ENCODE results near the gene EFNA3. TPM values are rescaled to one million over a fixed set of nuclear protein-coding genes. Genes with fewer than 3 reads are reported as not detected.

EFNA3 gene
- polyA plus RNA-seq, 3 donors from 2014 or later, result 0.70 to 2.3 (median 0.94) TPM

DNA sequence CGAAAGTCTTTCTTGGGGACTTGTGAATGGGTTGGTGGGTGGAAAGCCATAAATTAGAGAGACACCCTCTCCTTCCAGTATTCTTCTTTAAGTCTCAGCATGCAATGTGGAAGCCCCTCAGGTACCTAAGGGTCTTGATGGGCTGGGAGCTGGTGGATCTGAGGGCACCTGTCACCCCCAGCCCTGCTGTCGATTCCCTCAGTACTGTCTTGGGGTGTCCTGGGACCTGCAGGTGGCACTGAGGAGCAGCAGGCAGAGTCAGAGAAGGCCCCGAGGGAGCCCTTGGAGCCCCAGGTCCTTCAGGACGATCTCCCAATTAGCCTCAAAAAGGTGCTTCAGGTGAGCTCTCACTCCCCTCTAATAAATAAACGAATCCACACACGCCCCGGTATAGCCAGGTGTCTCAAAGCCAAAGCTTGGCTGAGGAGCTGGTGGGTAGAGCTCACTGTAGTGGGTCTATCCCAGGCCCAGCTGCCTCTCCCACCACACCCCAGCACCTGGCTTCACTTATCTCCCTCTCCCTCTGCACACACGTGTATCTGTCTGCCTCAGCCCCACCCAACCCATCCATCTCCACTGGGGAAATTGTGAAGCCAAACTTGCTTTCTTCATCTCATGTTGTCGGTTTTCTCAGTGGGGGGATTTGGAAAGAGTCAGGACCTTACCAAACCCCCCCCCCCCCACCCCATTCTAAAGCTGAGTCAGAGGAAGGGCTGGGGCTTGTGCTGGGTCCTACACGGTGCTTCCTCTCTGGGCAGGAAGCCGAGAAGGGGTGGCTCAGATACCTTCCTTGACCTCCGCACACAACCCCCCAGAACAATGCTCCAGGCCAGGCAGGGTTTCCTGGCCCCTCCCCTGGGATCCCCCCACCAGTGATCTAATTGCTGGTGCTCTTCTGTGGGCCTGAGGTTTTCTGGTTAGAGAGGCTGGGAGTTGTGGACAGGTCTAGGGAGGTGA is 25.9 kb upstream of the EFNA3 start:
- peaks cover 0 to 8% (median 0%) of the 10 kb centered on the region in 3 donors for H3K36me3 Mint-ChIP-seq
- peaks cover 24 to 28% of the 10 kb centered on the region in 2 donors for H3K4me1 Mint-ChIP-seq
- H3K4me3 Mint-ChIP-seq, result peak overlapping the region; percentile 79 to 87 (median 84)
- H3K9me3 Mint-ChIP-seq, result no peaks in the 10 kb centered on the region
- H3K27ac Mint-ChIP-seq, result peak overlapping the region in 3 of 6 donors; percentile 48 to 76 (median 71)
- no peak for DNase-seq
- peaks cover 0 to 1% (median 1%) of the 10 kb centered on the region in 3 donors for H3K27me3 Mint-ChIP-seq (ENCODE audit: low read depth in 3 of 3)

DNA sequence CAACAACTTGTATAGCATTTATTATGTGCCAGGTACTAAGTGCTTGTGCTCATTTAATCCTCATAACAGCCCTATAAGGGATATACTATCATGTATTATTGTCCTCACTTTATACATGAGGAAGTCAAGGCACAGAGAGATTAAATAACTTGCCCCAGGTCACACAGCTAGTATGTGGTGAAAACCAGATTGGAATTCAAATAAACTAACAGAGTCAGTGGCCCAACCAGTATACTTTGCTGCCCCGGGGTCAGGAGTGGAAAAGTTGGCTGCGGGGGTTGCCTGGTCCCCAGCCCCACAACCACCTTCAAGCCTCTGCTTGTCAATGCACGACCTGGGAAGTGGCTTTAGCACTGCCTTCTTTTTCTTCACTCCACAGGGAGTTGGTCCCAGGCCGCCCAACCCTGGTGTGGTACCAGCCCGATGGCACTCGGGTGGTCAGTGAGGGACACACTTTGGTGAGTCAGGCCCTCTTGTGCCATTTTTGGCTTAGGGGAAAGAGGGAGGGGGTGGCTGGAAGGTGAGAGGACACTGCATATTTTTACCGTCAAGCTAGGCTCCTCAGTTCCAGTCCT is 25.0 kb upstream of the EFNA3 start:
- Mint-ChIP-seq H3K27ac (peak overlapping the region in 1 of 6 donors; percentile 48), H3K27me3 (ENCODE audit: low read depth in 3 of 3) (peaks cover 0 to 1% (median 0%) of the 10 kb centered on the region in 3 donors), H3K4me3 (peak overlapping the region in 3 of 5 donors; percentile 50 to 86 (median 63)), H3K36me3 (peaks cover 0 to 8% (median 0%) of the 10 kb centered on the region in 3 donors), H3K9me3 (no peaks in the 10 kb centered on the region), H3K4me1 (peaks cover 24 to 28% of the 10 kb centered on the region in 2 donors)
- DNase-seq, result no peak

DNA sequence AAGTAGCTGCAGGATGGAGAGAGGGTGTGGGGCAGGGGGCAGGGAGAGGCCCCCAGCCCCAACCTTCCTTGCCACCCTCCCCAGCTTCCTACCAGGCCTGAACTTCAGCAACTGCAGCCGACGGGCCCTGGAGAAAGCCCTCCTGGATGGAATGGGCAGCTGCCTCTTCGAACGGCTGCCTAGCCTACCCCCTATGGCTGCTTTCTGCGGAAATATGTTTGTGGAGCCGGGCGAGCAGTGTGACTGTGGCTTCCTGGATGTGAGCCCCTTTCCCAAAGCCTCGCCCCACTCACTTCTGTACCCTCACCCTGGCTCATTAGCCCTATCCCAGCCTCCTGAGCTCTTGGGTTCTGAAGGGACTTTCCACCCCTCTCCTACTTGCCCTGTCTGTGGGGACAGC is 21.5 kb upstream of the EFNA3 start:
- Mint-ChIP-seq H3K27ac (no peak overlapping the region), H3K9me3 (no peaks in the 10 kb centered on the region), H3K36me3 (peaks cover 0 to 13% (median 0%) of the 10 kb centered on the region in 3 donors), H3K4me1 (peaks cover 19 to 21% of the 10 kb centered on the region in 2 donors), H3K4me3 (no peak overlapping the region), H3K27me3 (ENCODE audit: low read depth in 3 of 3) (peaks cover 0 to 8% (median 2%) of the 10 kb centered on the region in 3 donors)
- no peak for DNase-seq

DNA sequence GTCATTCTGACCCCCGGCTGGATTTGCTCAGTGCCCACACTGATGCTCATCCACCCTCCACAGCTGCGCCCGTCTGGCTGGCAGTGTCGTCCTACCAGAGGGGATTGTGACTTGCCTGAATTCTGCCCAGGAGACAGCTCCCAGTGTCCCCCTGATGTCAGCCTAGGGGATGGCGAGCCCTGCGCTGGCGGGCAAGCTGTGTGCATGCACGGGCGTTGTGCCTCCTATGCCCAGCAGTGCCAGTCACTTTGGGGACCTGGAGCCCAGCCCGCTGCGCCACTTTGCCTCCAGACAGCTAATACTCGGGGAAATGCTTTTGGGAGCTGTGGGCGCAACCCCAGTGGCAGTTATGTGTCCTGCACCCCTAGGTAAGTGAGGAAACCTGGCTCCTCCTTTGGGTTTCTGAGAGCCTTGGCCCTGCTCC is 20.8 kb upstream of the EFNA3 start:
- no peak for DNase-seq
- no peak overlapping the region for H3K27ac Mint-ChIP-seq
- peaks cover 0 to 13% (median 0%) of the 10 kb centered on the region in 3 donors for H3K36me3 Mint-ChIP-seq
- H3K4me1 Mint-ChIP-seq, result peaks cover 17 to 19% of the 10 kb centered on the region in 2 donors
- peaks cover 0 to 8% (median 4%) of the 10 kb centered on the region in 3 donors for H3K27me3 Mint-ChIP-seq (ENCODE audit: low read depth in 3 of 3)
- no peak overlapping the region for H3K4me3 Mint-ChIP-seq
- no peaks in the 10 kb centered on the region for H3K9me3 Mint-ChIP-seq

DNA sequence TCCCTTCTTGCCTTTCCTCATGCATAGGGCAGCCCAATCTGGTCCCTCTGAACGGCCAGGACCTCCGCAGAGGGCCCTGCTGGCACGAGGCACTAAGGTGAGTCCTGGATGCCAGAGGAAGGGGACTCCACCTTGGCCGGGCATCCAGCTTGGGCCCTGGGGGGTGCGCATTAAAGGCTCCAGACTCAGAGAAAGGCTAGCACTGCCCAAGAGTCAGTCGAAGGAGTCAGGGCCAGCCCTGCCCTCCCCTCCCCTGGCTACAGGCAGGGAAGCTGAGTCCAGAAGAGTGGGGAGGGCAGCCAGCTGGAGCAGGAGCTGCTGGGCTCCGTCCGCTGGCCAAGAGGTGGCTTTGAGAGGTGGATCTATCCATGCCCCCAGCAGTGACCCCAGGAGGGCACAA is 17.9 kb upstream of the EFNA3 start:
- Mint-ChIP-seq H3K27ac (no peak overlapping the region), H3K27me3 (ENCODE audit: low read depth in 3 of 3) (peaks cover 2 to 10% (median 4%) of the 10 kb centered on the region in 3 donors), H3K9me3 (no peaks in the 10 kb centered on the region), H3K4me1 (peaks cover 27 to 33% of the 10 kb centered on the region in 2 donors), H3K4me3 (no peak overlapping the region), H3K36me3 (peaks cover 0 to 13% (median 0%) of the 10 kb centered on the region in 3 donors)
- no peak for DNase-seq

DNA sequence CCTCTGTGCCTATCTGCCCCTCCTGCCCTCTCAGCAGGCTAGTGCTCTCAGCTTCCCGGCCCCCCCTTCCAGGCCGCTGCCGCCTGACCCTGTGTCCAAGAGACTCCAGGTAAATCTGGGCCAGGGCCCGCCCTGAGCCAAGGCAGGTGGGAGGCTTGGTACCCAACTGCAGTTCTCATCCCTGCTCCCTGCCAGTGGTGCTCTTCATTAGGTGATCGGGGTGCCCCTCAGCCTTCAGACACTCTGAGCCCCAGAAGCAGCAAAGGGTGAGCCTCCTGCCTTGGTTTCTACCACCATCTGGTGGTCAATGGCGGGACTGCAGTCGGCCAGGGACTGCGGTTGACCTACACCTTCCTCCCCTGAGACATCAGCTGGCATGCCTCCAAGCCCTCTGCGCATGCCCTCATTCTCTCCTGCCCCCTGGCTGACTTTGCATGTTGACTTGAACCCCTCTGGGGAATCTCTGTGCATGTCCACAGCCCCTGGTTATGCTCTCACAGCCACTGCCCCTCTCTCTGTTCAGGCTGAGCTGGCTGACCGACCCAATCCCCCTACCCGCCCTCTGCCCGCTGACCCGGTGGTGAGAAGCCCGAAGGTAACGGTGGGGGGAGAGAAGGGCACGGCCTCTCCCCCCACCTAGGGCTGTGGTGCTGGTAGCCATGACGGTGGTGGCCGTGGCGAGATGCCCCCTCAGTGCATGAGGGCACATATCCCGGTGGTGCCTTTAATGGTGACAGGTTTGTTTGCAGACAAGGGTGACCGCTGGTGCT is 17.1 kb upstream of the EFNA3 start:
- peaks cover 2 to 10% (median 4%) of the 10 kb centered on the region in 3 donors for H3K27me3 Mint-ChIP-seq (ENCODE audit: low read depth in 3 of 3)
- H3K27ac Mint-ChIP-seq, result peak overlapping the region in 3 of 6 donors; percentile 3 to 37 (median 6)
- no peaks in the 10 kb centered on the region for H3K9me3 Mint-ChIP-seq
- peaks cover 0 to 6% (median 0%) of the 10 kb centered on the region in 3 donors for H3K36me3 Mint-ChIP-seq
- H3K4me1 Mint-ChIP-seq, result peaks cover 30 to 33% of the 10 kb centered on the region in 2 donors
- DNase-seq, result peak; percentile 85 to 89 (median 86)
- peak overlapping the region in 4 of 5 donors; percentile 60 to 69 (median 62) for H3K4me3 Mint-ChIP-seq

DNA sequence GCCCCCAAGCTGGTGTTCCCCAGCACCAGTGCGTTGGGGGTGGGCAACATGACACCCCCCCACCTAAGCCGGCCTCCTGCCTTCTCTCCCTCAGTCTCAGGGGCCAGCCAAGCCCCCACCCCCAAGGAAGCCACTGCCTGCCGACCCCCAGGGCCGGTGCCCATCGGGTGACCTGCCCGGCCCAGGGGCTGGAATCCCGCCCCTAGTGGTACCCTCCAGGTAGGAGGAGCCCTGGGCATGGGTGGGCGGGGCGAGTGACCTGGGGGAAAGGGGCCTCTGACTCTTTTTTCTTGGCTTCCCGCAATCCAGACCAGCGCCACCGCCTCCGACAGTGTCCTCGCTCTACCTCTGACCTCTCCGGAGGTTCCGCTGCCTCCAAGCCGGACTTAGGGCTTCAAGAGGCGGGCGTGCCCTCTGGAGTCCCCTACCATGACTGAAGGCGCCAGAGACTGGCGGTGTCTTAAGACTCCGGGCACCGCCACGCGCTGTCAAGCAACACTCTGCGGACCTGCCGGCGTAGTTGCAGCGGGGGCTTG is 16.4 kb upstream of the EFNA3 start:
- peak overlapping the region in 2 of 5 donors; percentile 62 to 91 for H3K4me3 Mint-ChIP-seq
- H3K36me3 Mint-ChIP-seq, result peaks cover 0 to 5% (median 0%) of the 10 kb centered on the region in 3 donors

DNA sequence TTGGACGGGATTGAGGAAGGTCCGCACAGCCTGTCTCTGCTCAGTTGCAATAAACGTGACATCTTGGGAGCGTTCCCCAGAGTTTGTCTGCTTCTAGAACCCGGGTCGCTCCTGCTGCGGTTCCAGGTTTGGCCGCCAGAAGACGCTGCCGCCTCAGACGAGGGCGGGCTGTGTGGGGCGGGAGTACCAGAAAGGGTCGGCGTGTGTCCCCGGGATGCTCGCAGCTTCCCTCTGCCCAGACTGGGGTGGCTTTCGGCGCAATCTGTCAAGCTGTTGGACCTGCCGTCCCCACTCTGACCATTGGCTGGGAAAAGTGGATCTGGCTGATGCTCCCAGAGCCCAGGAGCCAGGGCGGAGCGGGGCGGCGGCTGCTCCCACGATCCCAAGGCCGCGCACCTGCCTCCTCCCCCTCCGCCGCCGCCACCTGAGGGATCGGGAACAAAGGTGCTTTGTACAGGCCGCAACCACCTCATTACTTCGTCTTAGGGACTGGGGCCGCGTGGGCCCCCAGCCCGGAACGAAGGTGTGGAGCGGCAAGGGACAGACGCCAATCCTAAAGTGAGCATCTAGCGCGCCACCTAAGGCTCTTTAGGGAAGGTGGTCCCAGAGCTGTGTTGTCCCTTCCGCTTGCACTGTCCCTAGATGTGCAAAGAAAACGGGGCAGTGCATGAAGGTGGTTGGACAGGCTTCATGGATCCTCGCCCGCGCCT is 15.8 kb upstream of the EFNA3 start:
- H3K4me1 Mint-ChIP-seq, result peaks cover 30 to 33% of the 10 kb centered on the region in 2 donors
- peak in 1 of 3 donors; percentile 42 for DNase-seq
- peaks cover 0 to 1% (median 0%) of the 10 kb centered on the region in 6 donors for H3K9me3 Mint-ChIP-seq
- H3K27ac Mint-ChIP-seq, result peak overlapping the region in 4 of 6 donors; percentile 50 to 84 (median 80)
- peaks cover 0 to 5% (median 0%) of the 10 kb centered on the region in 3 donors for H3K36me3 Mint-ChIP-seq
- peak overlapping the region; percentile 90 to 96 (median 92) for H3K4me3 Mint-ChIP-seq
- peaks cover 2 to 10% (median 4%) of the 10 kb centered on the region in 3 donors for H3K27me3 Mint-ChIP-seq (ENCODE audit: low read depth in 3 of 3)

More for the DNA sequence above, 16.4 kb upstream of the EFNA3 start:
- no peak for DNase-seq
- H3K9me3 Mint-ChIP-seq, result peaks cover 0 to under 1% (median 0%) of the 10 kb centered on the region in 6 donors
- peaks cover 30 to 33% of the 10 kb centered on the region in 2 donors for H3K4me1 Mint-ChIP-seq
- H3K27ac Mint-ChIP-seq, result no peak overlapping the region
- H3K27me3 Mint-ChIP-seq (ENCODE audit: low read depth in 3 of 3), result peaks cover 2 to 10% (median 4%) of the 10 kb centered on the region in 3 donors

DNA sequence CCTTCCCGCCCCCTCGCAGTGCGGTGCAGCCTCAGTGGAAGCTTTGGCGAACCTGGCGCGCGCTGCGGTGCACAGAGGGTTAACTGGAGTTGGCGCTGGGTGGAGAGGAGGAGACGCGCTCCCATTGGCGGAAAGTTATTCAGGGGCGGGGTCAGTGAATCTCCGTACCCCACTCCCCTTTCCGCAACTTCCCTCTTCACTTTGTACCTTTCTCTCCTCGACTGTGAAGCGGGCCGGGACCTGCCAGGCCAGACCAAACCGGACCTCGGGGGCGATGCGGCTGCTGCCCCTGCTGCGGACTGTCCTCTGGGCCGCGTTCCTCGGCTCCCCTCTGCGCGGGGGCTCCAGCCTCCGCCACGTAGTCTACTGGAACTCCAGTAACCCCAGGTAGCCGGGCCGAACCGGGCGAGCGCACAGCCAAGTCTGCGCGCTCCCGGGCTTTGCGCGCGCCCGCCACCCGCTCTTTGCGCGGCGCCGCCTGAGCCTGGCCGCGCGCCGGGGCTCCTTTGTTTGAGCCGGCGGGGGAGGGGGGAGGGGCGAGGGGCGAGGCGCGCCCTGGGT is 15.0 kb upstream of the EFNA3 start, which contains the start of gene EFNA4:
Gene EFNA4, plus strand, starts transcription at position 191 of the 561 bp plus-strand sequence. Its CDS starts 84 bp downstream, at position 275.
- peaks cover 2 to 11% (median 4%) of the 10 kb centered on the region in 3 donors for H3K27me3 Mint-ChIP-seq (ENCODE audit: low read depth in 3 of 3)
- H3K9me3 Mint-ChIP-seq, result peaks cover 0 to 1% (median 0%) of the 10 kb centered on the region in 6 donors
- H3K4me1 Mint-ChIP-seq, result peaks cover 33% of the 10 kb centered on the region in 2 donors
- H3K36me3 Mint-ChIP-seq, result peaks cover 0 to 7% (median 3%) of the 10 kb centered on the region in 3 donors
- peak within 1 kb of the TSS; percentile 72 to 87 (median 84) for H3K27ac Mint-ChIP-seq
- DNase-seq, result peak; percentile 79 to 81 (median 80)
- H3K4me3 Mint-ChIP-seq, result peak within 1 kb of the TSS; percentile 91 to 97 (median 92)

DNA sequence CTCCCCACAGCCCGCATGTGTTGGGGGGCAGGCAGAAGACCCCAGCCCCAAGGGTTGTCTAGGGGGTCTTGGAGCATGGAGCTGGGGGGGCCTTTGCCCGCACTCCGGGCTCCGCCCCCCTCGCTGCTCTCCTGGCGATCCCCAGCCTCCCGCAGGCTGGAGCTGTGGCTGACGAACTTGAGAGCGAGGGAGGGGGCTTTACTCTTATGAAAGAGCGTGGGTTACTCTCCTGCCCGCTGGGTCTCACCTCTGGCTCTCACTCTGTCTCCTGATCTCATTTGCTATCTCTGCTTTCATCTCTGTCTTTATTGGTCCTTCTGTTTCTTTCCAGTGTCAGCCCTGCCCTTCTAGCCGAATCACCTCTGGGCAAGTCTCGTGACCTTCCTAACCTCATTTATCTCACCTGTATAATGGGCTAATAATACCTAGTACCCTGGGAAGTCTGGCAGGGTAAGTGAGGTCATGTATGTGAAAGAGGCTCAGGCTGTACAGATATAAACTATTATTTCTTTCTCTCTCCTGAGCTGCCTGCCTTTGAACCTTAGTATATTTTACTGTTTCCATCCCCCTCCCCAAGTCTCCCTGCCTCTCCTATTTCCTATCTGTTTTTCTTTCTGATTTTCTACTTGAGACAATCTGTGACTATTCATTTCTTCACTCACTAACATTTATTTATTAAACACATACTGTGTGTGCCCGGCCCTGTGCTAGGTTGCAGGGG is 14.4 kb upstream of the EFNA3 start:
- H3K4me1 Mint-ChIP-seq, result peaks cover 33 to 37% of the 10 kb centered on the region in 2 donors
- peak in 1 of 3 donors; percentile 41 for DNase-seq
- peaks cover 0 to 8% (median 3%) of the 10 kb centered on the region in 3 donors for H3K36me3 Mint-ChIP-seq
- H3K27me3 Mint-ChIP-seq (ENCODE audit: low read depth in 3 of 3), result peaks cover 2 to 11% (median 4%) of the 10 kb centered on the region in 3 donors
- H3K9me3 Mint-ChIP-seq, result peaks cover 0 to 1% (median 0%) of the 10 kb centered on the region in 6 donors
- peak overlapping the region; percentile 60 to 87 (median 82) for H3K27ac Mint-ChIP-seq
- H3K4me3 Mint-ChIP-seq, result peak overlapping the region; percentile 85 to 97 (median 91)

DNA sequence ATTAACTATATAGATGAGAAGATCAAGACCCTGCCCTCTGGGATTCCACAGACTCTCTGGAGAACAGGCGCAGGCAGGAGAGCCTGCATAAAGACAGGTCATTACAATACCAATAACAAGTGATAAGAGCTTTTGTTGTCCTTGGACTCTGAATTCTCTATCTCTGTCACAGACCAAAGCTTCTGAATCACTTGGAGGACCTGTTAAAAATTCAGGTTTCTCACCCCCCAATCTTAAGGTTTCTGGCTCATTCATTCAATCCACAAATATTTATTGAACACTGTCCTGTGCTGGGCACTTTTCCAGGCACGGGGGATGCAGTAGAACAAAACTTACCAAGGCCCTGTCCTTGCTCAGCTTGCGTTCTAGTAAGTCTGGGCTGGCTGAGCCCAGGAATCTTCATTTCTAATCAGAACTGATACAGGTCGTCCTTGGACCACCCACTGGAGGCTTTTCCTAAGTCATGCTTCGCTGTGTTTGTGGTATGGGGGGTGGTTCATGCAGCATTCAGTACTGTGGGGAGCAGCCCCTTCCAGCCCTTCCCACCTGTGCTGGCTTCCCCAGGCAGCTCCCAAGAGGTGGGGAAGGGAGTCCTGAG is 13.7 kb upstream of the EFNA3 start:
- H3K4me3 Mint-ChIP-seq, result peak overlapping the region; percentile 85 to 97 (median 91)
- H3K36me3 Mint-ChIP-seq, result peaks cover 0 to 5% (median 3%) of the 10 kb centered on the region in 3 donors
- H3K9me3 Mint-ChIP-seq, result peaks cover 0 to 1% (median 0%) of the 10 kb centered on the region in 6 donors
- H3K27me3 Mint-ChIP-seq (ENCODE audit: low read depth in 3 of 3), result peaks cover 2 to 11% (median 4%) of the 10 kb centered on the region in 3 donors
- DNase-seq, result no peak
- H3K27ac Mint-ChIP-seq, result peak overlapping the region in 4 of 6 donors; percentile 60 to 87 (median 78)
- peaks cover 33 to 42% of the 10 kb centered on the region in 2 donors for H3K4me1 Mint-ChIP-seq
